NK-92 (cell line): ENCODE data around the gene IQSEC3.
"Not testable (repeated sequence)": the region's sequence is repeated elsewhere in the genome, so short reads cannot be mapped to it uniquely, and the experiment has no call there.

Experiments
- DNase-seq: peaks from one replicate; lab custom pipeline; 2025; ENCODE audit not compliant: unreplicated experiment; lab: John Stamatoyannopoulos, UW

Gene IQSEC3

GRCh38 chr12:66428-66781 is at the start of gene IQSEC3:
IQSEC3 (plus strand) TSS chr12:66767; CDS start chr12:66883, 116 bp downstream.
- not testable (repeated sequence) for DNase-seq

DNA sequence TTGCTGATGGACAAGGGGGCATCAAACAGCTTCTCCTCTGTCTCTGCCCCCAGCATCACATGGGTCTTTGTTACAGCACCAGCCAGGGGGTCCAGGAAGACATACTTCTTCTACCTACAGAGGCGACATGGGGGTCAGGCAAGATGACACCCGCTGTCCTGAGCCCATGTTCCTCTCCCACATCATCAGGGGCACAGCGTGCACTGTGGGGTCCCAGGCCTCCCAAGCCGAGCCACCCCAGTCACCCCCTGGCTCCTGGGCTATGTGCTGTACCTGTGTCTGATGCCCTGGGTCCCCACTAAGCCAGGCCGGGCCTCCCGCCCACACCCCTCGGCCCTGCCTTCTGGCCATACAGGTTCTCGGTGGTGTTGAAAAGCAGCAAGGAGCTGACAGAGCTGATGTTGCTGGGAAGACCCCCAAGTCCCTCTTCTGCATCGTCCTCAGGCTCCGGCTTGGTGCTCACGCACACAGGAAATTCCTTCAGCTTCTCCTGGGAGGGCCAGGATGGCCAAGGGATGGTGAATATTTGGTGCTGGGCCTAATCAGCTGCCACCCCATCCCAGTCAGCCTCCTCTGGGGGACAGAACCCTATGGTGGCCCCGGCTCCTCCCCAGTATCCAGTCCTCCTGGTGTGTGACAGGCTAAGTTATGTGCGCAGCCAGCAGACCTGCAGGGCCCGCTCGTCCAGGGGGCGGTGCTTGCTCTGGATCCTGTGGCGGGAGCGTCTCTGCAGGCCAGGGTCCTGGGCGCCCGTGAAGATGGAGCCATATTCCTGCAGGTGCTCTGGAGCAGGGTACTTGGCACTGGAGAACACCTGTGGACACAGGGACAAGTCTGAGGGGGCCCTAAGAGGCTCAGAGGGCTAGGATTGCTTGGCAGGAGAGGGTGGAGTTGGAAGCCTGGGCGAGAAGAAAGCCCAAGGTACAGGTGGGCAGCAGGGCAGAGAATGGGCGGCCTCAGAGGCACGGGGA is 48.9 kb upstream of the IQSEC3 start:
- DNase-seq = not testable (repeated sequence)

DNA sequence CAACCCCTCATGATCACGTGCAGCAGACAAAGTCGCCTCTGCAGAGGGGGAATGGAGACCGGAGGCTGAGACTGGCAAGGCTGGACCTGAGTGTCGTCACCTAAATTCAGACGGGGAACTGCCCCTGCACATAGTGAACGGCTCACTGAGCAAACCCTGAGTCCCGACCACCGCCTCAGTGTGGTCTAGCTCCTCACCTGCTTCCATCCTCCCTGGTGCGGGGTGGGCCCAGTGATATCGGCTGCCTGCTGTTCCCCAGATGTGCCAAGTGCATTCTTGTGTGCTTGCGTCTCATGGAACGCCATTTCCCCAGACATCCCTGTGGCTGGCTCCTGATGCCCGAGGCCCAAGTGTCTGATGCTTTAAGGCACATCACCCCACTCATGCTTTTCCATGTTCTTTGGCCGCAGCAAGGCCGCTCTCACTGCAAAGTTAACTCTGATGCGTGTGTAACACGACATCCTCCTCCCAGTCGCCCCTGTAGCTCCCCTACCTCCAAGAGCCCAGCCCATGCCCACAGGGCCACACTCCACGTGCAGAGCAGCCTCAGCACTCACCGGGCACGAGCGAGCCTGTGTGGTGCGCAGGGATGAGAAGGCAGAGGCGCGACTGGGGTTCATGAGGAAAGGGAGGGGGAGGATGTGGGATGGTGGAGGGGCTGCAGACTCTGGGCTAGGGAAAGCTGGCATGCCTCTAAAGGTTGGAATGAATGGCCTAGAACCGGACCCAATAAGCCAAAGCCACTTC is 47.6 kb upstream of the IQSEC3 start:
- not testable (repeated sequence) for DNase-seq

GRCh38 chr12:19906-20305 is 46.7 kb upstream of the IQSEC3 start:
- DNase-seq = not testable (repeated sequence)

DNA sequence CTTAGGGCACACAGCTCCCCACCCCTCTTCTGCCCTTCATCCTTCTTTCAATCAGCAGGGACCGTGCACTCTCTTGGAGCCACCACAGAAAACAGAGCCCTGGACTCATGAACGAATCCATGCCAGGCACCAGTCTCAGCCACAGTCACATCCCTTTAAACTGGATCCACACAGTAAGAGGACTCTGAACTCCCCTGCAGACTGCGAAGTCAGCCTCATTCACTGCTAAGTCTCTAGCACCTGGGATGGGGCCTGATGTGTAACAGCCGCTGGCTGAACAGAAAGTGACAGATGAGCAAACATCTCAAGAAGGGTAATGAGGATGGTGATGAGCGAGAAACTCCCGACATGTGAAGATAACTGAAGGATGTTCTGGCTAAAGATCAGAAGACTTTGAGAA is 45.8 kb upstream of the IQSEC3 start:
- no peak for DNase-seq

DNA sequence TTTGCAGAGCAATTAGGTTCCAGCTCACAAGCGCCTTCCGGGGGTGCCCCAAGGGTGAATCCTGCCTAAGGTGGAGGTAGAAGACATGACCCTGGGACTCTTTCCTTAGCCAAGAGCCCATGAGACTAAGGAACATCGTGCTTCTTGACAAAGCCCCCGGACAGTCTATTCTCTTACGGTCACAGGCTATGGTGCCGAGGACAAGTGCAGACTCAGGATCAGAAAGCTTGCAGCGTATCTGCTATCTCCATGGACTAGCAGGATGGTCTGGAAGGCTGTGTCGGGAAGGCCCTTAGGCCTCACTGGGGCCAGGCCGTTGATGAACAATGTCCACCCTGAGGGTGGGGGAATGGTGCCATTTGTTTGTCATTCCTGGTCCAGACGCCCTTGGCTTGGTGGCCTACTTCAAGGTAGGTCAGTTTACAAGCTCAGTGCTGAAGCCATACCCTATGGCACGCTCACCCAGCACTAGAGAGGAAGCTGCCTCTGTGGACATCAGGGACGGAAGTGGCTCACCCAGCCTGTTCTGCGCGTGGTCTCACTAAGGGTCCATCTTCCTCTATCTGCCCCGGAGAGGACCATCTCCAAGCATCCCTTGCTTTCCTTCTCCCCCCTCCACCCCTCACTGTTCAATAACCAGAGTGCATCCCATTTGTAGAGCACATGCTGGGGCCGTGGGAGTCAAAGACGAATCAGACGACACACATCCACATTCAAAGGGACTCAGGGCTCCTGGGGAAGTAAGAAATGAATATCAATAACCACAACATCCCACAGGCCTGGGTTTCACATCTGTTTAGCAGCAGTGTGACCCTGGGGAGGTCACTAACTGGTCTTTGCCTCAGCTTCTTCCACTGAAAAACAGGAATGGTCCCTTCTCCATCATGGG is 45.0 kb upstream of the IQSEC3 start:
- no peak for DNase-seq

DNA sequence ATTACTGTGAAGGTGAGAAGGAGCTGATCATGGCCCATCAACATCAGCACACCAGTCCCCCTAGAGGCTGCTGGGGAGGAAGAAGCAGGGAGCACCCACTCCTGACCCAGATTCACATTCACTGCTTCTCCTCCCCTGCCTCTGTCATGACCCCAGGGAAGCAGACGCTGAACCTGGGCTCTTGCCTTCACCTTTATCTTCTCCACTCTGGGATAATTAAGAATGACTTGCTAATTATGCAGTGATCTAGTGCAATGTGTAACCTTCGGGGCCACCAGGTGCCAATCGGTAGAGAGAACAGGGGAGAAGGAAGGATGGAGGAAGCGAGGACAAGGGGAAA is 44.4 kb upstream of the IQSEC3 start:
- DNase-seq = no peak

- DNase-seq = no peak
These were observed 43.9 kb upstream of the IQSEC3 start for GRCh38 chr12:22530-23201.

DNA sequence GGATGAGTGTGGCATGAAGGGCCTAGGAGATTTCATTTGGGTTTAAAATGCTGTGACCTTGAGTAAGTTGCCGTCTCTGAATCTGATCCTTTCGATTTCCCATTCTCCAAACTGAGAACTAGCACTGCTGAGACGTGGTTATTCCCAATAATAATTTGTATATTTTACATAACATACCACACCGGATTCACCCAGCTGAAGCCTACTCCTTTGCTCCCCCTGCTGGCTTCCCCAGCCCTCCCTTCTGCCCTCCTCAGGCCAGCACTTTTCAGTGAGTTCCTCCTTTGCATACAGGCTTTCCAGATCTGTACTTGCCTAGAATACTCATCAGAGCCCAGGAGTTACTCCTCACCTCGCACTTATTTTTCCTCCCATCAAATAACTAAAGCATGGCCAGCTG is 38.7 kb upstream of the IQSEC3 start:
- DNase-seq = not testable (repeated sequence)

DNA sequence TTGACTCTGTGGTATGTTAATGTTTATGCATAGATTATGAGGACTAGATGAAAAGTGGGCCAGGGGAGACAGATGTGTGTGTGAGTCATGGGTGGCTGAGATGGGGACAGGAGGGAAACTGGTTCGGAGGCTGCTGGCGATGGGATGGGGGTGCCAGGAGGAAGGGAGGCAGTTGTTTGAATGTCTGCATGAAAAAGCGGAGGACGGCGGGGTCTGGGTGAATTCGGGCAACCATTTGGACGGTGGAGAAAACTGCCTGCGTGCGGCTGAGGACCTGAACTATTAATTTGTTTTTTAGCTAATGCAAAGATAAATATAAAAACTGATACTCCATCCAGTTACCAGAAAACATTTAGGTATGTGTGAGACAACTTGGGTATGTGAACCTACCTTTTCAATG is 27.8 kb upstream of the IQSEC3 start:
- not testable (repeated sequence) for DNase-seq

- DNase-seq = not testable (repeated sequence)
These were observed 26.9 kb upstream of the IQSEC3 start for GRCh38 chr12:39555-40265.

GRCh38 chr12:44352-44751 is 22.2 kb upstream of the IQSEC3 start:
- not testable (repeated sequence) for DNase-seq

- DNase-seq = not testable (repeated sequence)
These were observed 21.2 kb upstream of the IQSEC3 start for GRCh38 chr12:45235-45990.

- DNase-seq = not testable (repeated sequence)
These were observed 20.6 kb upstream of the IQSEC3 start for GRCh38 chr12:45991-46358.

- DNase-seq = not testable (repeated sequence)
These were observed 20.0 kb upstream of the IQSEC3 start for GRCh38 chr12:46542-46941.

GRCh38 chr12:47699-48226 is 18.8 kb upstream of the IQSEC3 start:
- DNase-seq = not testable (repeated sequence)

DNA sequence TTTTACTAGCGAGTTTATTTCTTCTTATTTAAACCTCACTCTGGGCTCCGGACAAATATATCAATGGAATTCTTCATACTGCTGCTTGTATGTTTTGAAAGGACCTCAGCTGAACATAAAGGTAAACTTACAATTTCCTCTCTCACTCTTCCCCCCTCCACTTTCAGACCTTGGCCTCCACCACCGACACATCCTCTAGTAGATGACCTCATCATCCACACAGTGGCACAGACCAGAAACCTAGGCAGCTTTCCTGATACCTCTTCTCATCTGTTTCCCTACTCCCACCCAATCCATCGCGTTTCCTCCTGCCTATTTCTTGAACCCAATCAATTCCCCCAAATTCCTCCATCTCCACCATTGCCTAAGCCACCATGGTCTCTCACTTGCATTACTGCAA is 17.4 kb upstream of the IQSEC3 start:
- DNase-seq = not testable (repeated sequence)

DNA sequence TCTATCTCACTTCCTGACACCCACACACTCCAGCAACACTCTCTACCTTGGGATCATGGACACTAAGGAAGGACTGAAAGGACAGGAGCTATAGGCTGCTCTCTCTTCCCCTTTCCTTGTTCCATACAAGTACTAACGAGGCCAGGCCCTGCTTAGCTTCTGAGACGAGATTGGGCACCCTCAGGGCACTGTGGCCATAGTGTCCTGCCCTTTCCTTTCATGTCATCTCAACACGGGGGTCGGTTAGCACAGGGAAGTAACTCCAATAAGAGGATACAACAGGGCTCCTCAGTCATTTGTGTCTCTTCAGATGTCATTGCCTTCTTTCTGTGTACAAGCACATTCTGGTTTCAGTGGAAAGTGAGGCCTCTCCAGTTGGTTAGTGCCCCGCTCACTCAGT is 15.5 kb upstream of the IQSEC3 start:
- not testable (repeated sequence) for DNase-seq

DNA sequence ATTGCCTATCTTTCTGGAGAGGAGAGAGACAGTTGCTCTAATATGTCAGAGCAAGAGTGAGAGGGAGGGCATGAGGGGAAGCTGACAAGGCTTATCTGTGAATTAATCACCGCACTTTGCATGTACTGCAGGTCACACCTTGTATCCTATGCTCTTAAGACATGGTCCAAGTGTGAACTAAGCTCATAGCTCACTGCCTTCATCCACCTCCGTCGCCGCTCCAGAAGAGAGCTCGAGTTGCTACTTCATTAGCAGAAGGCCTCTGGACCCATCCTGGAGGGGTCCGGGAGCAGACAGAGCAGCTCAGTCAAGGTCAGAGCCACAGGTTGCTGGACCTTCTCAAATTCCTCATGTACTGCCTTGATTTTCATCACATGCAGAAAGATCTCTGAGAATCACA is 14.6 kb upstream of the IQSEC3 start:
- DNase-seq = not testable (repeated sequence)
